Activated T-cell treated with anti-CD3 and anti-CD28 coated beads for 48 hours (primary cell): ENCODE data around the gene THAP2.

Experiments
- DNase-seq: peaks from one replicate; pipeline ENCODE4 v3.0.0-alpha.2; 2020; ENCODE audit warnings: low read depth

THAP2 gene

GRCh38 chr12:71703206-71703605, 39.1 kb downstream of the THAP2 start:
- DNase-seq, result no peak

- DNase-seq, result no peak
Measured at GRCh38 chr12:71704920-71705319, 40.8 kb downstream of the THAP2 start.

- no peak for DNase-seq
Measured at GRCh38 chr12:71708658-71709057, 44.6 kb downstream of the THAP2 start.

- DNase-seq, result no peak
Measured at GRCh38 chr12:71710276-71711125, 46.4 kb downstream of the THAP2 start.

GRCh38 chr12:71718611-71719010, 54.5 kb downstream of the THAP2 start:
- DNase-seq, result no peak

- no peak for DNase-seq
Measured at GRCh38 chr12:71719647-71720370, 55.7 kb downstream of the THAP2 start.

- DNase-seq, result no peak
Measured at GRCh38 chr12:71721783-71722505, 57.8 kb downstream of the THAP2 start.

GRCh38 chr12:71725011-71725410, 60.9 kb downstream of the THAP2 start:
- no peak for DNase-seq

GRCh38 chr12:71726548-71726947, 62.4 kb downstream of the THAP2 start:
- DNase-seq, result no peak

GRCh38 chr12:71727958-71728357, 63.9 kb downstream of the THAP2 start:
- DNase-seq, result no peak
